ENCODE measurements around the gene CDH10.

DNA sequence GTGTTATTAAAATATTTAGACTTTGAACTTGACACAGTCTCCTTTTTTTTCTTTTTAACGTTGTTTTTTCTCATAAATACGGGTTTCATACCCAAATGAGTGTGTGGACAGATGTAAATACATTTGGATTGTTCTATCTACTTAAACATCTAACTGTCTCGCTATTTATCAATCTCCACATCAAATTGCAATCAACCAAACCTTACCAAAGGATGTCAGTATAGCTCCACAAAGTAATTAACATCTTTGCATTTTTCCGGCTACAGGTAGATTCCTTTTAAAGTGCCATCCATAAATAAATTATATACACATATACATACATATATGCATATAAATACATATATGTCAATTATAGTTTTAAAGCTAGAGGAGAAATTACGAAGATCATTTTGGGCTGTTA is 705 bp upstream of the CDH10 start:
- TF ChIP-seq, protein P1, sequence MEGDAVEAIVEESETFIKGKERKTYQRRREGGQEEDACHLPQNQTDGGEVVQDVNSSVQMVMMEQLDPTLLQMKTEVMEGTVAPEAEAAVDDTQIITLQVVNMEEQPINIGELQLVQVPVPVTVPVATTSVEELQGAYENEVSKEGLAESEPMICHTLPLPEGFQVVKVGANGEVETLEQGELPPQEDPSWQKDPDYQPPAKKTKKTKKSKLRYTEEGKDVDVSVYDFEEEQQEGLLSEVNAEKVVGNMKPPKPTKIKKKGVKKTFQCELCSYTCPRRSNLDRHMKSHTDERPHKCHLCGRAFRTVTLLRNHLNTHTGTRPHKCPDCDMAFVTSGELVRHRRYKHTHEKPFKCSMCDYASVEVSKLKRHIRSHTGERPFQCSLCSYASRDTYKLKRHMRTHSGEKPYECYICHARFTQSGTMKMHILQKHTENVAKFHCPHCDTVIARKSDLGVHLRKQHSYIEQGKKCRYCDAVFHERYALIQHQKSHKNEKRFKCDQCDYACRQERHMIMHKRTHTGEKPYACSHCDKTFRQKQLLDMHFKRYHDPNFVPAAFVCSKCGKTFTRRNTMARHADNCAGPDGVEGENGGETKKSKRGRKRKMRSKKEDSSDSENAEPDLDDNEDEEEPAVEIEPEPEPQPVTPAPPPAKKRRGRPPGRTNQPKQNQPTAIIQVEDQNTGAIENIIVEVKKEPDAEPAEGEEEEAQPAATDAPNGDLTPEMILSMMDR (IDR thresholded peaks at IDR 0.05; ENCODE audit: low read depth, low read length) = no peak
- no peak for TF ChIP-seq EZH2phosphoT487 (IDR thresholded peaks at IDR 0.05; ENCODE audit: low read depth)

All from OCI-LY3 (cell line).